LNCaP clone FGC (cell line): ENCODE data around the gene PCK1.

ENCODE experiments used
- DNase-seq: peaks from one replicate; pipeline ENCODE4 v3.0.0-alpha.2; 2011; ENCODE audit warnings: low read depth
- H3K4me3 ChIP-seq: 2 replicates; pipeline ENCODE4 v1.5.1; 2011; ENCODE audit warnings: mild to moderate bottlenecking, low read depth, low read length, control low read depth
- CTCF ChIP-seq: IDR thresholded peaks from 2 replicates; pipeline ENCODE4 v1.5.1; 2012; ENCODE audit warnings: mild to moderate bottlenecking; ENCODE audit not compliant: control insufficient read depth, insufficient read depth; ENCODE audit errors: extremely low read depth

Gene PCK1

GRCh38 chr20:57567471-57568079, 6.7 kb downstream of the PCK1 start:
- TF ChIP-seq CTCF: no peak
- DNase-seq: no peak
- H3K4me3 ChIP-seq: no peak overlapping the region

GRCh38 chr20:57568088-57568896, 7.4 kb downstream of the PCK1 start:
- no peak for DNase-seq
- H3K4me3 ChIP-seq: no peak overlapping the region
- no peak for TF ChIP-seq CTCF

- DNase-seq: no peak
- no peak for TF ChIP-seq CTCF
- no peak overlapping the region for H3K4me3 ChIP-seq
Observed at GRCh38 chr20:57568960-57569359, 8.1 kb downstream of the PCK1 start.

- no peak overlapping the region for H3K4me3 ChIP-seq
- TF ChIP-seq CTCF: no peak
- no peak for DNase-seq
Observed at GRCh38 chr20:57570145-57570850, 9.4 kb downstream of the PCK1 start.

- no peak overlapping the region for H3K4me3 ChIP-seq
- no peak for DNase-seq
- no peak for TF ChIP-seq CTCF
Observed at GRCh38 chr20:57570920-57571319, 10.0 kb downstream of the PCK1 start.

GRCh38 chr20:57571782-57572416, 11.0 kb downstream of the PCK1 start:
- no peak for DNase-seq
- H3K4me3 ChIP-seq: no peak overlapping the region
- TF ChIP-seq CTCF: no peak
